ENCODE data around the gene ZNRF2.

ZNRF2 gene

DNA sequence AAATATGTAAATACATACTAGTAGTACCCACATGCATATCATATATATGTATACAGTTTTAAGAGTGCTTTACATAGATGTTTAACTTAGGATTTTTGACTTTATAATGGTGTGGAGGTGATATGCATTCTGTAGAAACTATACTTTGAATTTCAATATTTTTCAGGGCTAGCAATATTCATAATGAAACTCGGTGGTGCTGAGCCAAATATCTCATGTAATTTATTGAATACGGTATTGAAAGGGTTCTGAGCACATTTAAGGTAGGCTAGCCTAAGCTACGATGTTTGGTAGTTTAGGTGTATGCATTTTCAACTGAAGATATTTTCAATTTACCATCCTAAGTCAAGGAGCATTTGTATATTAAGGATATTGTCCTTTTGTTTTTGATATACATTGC lies 36.0 kb downstream of the ZNRF2 start:
- Histone ChIP-seq H3K9ac (ENCODE audit: low read length) (peak overlapping the region; percentile 58), H3F3A (ENCODE audit: insufficient read depth, low read length) (no peaks in the 10 kb centered on the region), H3K79me2 (ENCODE audit: insufficient read depth, low read length) (peaks cover 58% of the 10 kb centered on the region), H3K4me1 (ENCODE audit: insufficient read depth, low read length, severe bottlenecking) (peaks cover 66% of the 10 kb centered on the region), H3K9me2 (ENCODE audit: low read depth, low read length) (no peaks in the 10 kb centered on the region), H3K36me3 (ENCODE audit: insufficient read depth, low read length) (peaks cover 4% of the 10 kb centered on the region; the same call in 1 of the 2 replicates), H3K4me3 (ENCODE audit: low read depth, low read length, poor library complexity, severe bottlenecking) (peak overlapping the region; percentile 48), H4K20me1 (ENCODE audit: insufficient read depth, low read length) (no peaks in the 10 kb centered on the region), H2AFZ (ENCODE audit: low read length) (no peak overlapping the region), H3K27ac (ENCODE audit: low read depth, low read length, poor library complexity, severe bottlenecking) (peak overlapping the region; percentile 89), H3K27me3 (ENCODE audit: insufficient read depth, low read length) (no peaks in the 10 kb centered on the region), H3K9me3 (ENCODE audit: low read length) (no peaks in the 10 kb centered on the region), H3K4me2 (ENCODE audit: low read length) (peak overlapping the region; percentile 71)
- no peak for TF ChIP-seq EZH2 (IDR thresholded peaks at IDR 0.05; ENCODE audit: borderline replicate concordance, low read length)
- TF ChIP-seq, protein P1, sequence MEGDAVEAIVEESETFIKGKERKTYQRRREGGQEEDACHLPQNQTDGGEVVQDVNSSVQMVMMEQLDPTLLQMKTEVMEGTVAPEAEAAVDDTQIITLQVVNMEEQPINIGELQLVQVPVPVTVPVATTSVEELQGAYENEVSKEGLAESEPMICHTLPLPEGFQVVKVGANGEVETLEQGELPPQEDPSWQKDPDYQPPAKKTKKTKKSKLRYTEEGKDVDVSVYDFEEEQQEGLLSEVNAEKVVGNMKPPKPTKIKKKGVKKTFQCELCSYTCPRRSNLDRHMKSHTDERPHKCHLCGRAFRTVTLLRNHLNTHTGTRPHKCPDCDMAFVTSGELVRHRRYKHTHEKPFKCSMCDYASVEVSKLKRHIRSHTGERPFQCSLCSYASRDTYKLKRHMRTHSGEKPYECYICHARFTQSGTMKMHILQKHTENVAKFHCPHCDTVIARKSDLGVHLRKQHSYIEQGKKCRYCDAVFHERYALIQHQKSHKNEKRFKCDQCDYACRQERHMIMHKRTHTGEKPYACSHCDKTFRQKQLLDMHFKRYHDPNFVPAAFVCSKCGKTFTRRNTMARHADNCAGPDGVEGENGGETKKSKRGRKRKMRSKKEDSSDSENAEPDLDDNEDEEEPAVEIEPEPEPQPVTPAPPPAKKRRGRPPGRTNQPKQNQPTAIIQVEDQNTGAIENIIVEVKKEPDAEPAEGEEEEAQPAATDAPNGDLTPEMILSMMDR (IDR thresholded peaks at IDR 0.05; ENCODE audit: low read length), result no peak

DNA sequence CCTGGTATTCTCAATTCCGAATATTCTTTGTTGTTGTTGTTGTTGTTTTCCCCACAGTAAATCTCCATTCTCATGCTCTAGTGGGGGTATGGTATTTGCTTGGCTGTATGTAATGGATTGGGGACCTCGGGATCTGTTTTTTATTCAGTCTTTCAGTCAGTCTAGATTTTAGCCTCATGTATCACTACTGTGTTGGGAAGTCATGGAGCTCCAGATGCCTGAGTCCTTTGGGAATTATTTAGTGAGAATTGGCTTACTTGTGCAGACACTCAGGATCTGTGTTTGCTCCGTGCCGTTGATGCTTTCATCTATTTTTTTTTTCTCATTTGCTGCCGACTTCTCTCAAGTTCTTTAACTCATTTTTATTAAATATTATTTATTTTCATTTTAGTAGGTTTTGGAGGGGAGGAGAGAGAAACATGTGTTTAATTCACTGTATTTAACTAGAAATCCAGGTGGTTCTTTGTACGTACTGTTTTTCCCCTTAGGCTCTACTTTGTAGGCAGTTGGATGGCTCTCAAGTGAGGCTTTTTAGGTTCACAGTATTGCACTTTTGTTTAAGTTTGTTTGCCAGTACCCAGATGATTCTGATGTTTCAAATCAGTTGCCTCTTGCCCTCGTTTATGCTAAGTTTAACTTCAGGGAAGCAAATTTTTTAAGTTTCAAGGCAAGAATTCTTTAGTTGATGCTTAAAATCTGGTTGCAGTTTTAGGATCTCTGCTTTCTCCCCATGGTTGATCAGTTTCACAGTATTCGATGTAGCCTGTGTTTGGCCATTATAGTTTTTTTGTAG lies 36.9 kb downstream of the ZNRF2 start:
- Histone ChIP-seq H3K36me3 (ENCODE audit: insufficient read depth, low read length) (peaks cover 7% of the 10 kb centered on the region), H3K9me3 (ENCODE audit: low read length) (no peaks in the 10 kb centered on the region), H3K9ac (ENCODE audit: low read length) (peak overlapping the region; percentile 58), H3K4me3 (ENCODE audit: low read depth, low read length, poor library complexity, severe bottlenecking) (peak overlapping the region; percentile 48), H4K20me1 (ENCODE audit: insufficient read depth, low read length) (no peaks in the 10 kb centered on the region), H3K27me3 (ENCODE audit: insufficient read depth, low read length) (no peaks in the 10 kb centered on the region), H3K9me2 (ENCODE audit: low read depth, low read length) (no peaks in the 10 kb centered on the region), H3K4me1 (ENCODE audit: insufficient read depth, low read length, severe bottlenecking) (peaks cover 66% of the 10 kb centered on the region), H3K79me2 (ENCODE audit: insufficient read depth, low read length) (peaks cover 57% of the 10 kb centered on the region), H3K27ac (ENCODE audit: low read depth, low read length, poor library complexity, severe bottlenecking) (peak overlapping the region; percentile 89), H2AFZ (ENCODE audit: low read length) (no peak overlapping the region), H3F3A (ENCODE audit: insufficient read depth, low read length) (no peaks in the 10 kb centered on the region), H3K4me2 (ENCODE audit: low read length) (peak overlapping the region; percentile 71)
- TF ChIP-seq, protein P1 (IDR thresholded peaks at IDR 0.05; ENCODE audit: low read length), result no peak; the same call in 1 of the 2 replicates
- no peak for TF ChIP-seq EZH2 (IDR thresholded peaks at IDR 0.05; ENCODE audit: borderline replicate concordance, low read length)

DNA sequence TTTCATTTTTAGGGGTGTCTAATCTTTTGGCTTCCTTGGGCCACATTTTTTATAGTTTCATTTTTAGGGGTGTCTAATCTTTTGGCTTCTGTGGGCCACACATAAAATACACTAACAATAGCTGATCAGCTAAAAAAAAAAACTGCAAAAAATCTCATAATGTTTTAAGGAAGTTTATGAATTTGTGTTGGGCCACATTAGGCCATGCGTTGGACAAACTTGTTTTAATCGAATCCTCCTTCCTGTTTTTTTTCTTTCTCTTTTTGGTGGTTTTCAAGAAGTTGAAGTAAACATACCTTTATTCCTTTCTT lies 37.4 kb downstream of the ZNRF2 start:
- Histone ChIP-seq H3F3A (ENCODE audit: insufficient read depth, low read length) (no peaks in the 10 kb centered on the region), H3K4me2 (ENCODE audit: low read length) (peak overlapping the region; percentile 71), H3K27me3 (ENCODE audit: insufficient read depth, low read length) (no peaks in the 10 kb centered on the region), H3K9me2 (ENCODE audit: low read depth, low read length) (no peaks in the 10 kb centered on the region), H2AFZ (ENCODE audit: low read length) (no peak overlapping the region), H4K20me1 (ENCODE audit: insufficient read depth, low read length) (no peaks in the 10 kb centered on the region), H3K9me3 (ENCODE audit: low read length) (no peaks in the 10 kb centered on the region), H3K36me3 (ENCODE audit: insufficient read depth, low read length) (peaks cover 13% of the 10 kb centered on the region), H3K79me2 (ENCODE audit: insufficient read depth, low read length) (peaks cover 51% of the 10 kb centered on the region), H3K4me3 (ENCODE audit: low read depth, low read length, poor library complexity, severe bottlenecking) (peak overlapping the region; percentile 48), H3K27ac (ENCODE audit: low read depth, low read length, poor library complexity, severe bottlenecking) (peak overlapping the region; percentile 89), H3K4me1 (ENCODE audit: insufficient read depth, low read length, severe bottlenecking) (peaks cover 63% of the 10 kb centered on the region), H3K9ac (ENCODE audit: low read length) (peak overlapping the region; percentile 58)
- TF ChIP-seq EZH2 (IDR thresholded peaks at IDR 0.05; ENCODE audit: borderline replicate concordance, low read length), result no peak
- TF ChIP-seq, protein P1 (IDR thresholded peaks at IDR 0.05; ENCODE audit: low read length), result no peak

Measured in OCI-LY1 (cell line).